ENCODE data around the gene MAML3.

DNA sequence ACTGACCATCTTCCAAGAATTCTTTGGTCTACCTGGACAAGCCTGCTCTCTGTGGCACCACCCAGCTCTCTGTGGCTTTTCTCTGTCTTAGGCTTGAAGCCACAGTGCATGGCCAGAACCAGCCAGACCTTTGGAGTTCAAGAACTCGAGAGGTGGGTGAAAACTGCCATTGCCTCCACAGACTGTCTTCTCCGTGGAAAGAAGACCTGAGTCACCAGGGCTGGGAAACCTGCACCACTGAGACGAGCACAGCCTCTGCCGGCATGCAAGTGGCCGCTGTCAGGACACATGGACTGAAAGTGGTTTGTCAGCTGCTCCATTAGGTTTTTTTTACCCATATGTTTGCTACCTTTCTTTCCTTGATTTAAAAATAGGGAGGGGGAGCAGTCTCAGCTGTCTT, 413.9 kb downstream of the MAML3 start:
- no peak for TF ChIP-seq CREB1 (IDR thresholded peaks at IDR 0.05; ENCODE audit: low read depth)
- TF ChIP-seq, protein P1, sequence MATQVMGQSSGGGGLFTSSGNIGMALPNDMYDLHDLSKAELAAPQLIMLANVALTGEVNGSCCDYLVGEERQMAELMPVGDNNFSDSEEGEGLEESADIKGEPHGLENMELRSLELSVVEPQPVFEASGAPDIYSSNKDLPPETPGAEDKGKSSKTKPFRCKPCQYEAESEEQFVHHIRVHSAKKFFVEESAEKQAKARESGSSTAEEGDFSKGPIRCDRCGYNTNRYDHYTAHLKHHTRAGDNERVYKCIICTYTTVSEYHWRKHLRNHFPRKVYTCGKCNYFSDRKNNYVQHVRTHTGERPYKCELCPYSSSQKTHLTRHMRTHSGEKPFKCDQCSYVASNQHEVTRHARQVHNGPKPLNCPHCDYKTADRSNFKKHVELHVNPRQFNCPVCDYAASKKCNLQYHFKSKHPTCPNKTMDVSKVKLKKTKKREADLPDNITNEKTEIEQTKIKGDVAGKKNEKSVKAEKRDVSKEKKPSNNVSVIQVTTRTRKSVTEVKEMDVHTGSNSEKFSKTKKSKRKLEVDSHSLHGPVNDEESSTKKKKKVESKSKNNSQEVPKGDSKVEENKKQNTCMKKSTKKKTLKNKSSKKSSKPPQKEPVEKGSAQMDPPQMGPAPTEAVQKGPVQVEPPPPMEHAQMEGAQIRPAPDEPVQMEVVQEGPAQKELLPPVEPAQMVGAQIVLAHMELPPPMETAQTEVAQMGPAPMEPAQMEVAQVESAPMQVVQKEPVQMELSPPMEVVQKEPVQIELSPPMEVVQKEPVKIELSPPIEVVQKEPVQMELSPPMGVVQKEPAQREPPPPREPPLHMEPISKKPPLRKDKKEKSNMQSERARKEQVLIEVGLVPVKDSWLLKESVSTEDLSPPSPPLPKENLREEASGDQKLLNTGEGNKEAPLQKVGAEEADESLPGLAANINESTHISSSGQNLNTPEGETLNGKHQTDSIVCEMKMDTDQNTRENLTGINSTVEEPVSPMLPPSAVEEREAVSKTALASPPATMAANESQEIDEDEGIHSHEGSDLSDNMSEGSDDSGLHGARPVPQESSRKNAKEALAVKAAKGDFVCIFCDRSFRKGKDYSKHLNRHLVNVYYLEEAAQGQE (IDR thresholded peaks at IDR 0.05; ENCODE audit: low read depth), result no peak

Measured in Ishikawa (cell line).